Karpas-422 (cell line): ENCODE measurements around the gene CDH2. TPM values are rescaled to one million over a fixed set of nuclear protein-coding genes. Genes with fewer than 3 reads are reported as not detected.

Experiments
- DNase-seq: peaks from one replicate; pipeline ENCODE4 v3.0.0-alpha.2; 2015
- H2AFZ ChIP-seq: fragments of 200-600 bp; sonication (generic); 2 replicates; pipeline ENCODE4 v1.6.1; 2014; ENCODE audit warnings: antibody characterized with exemption, low read length, mixed read lengths
- H3K27ac ChIP-seq: fragments of 200-600 bp; sonication (generic); 2 replicates; pipeline ENCODE4 v1.5.1; 2014; ENCODE audit warnings: mild to moderate bottlenecking, low read length, moderate library complexity
- H3K27me3 ChIP-seq: fragments of 200-600 bp; sonication (generic); 2 replicates; pipeline ENCODE4 v1.6.1; 2014; ENCODE audit warnings: low read length, mixed read lengths
- H3K36me3 ChIP-seq: fragments of 200-600 bp; sonication (generic); 2 replicates; pipeline ENCODE4 v1.6.1; 2014; ENCODE audit warnings: low read length, mixed read lengths; ENCODE audit not compliant: insufficient read depth
- H3K4me1 ChIP-seq: fragments of 200-600 bp; sonication (generic); 2 replicates; pipeline ENCODE4 v1.6.1; 2014; ENCODE audit warnings: mild to moderate bottlenecking, low read length, mixed read lengths
- H3K4me2 ChIP-seq: fragments of 200-600 bp; sonication (generic); 2 replicates; pipeline ENCODE4 v1.6.1; 2014; ENCODE audit warnings: low read length, low read depth, mild to moderate bottlenecking; ENCODE audit not compliant: poor library complexity, severe bottlenecking
- H3K4me3 ChIP-seq: fragments of 200-600 bp; sonication (generic); 2 replicates; pipeline ENCODE4 v1.5.1; 2014; ENCODE audit warnings: mild to moderate bottlenecking, antibody characterized with exemption, low read length, mixed read lengths
- H3K79me2 ChIP-seq: fragments of 200-600 bp; sonication (generic); 2 replicates; pipeline ENCODE4 v1.6.1; 2014; ENCODE audit warnings: mild to moderate bottlenecking, low read length, mixed read lengths
- H3K9ac ChIP-seq: fragments of 200-600 bp; sonication (generic); 2 replicates; pipeline ENCODE4 v1.6.0; 2014; ENCODE audit warnings: low read length
- H3K9me2 ChIP-seq: fragments of 200-600 bp; sonication (generic), shearing (Covaris generic); replicated peaks from 2 replicates; pipeline ENCODE4 v1.6.0; 2014; ENCODE audit warnings: mild to moderate bottlenecking, low read length, moderate library complexity; ENCODE audit not compliant: insufficient read depth
- H3K9me3 ChIP-seq: fragments of 300-700, 200-600 bp; sonication (generic); 2 replicates; pipeline ENCODE4 v1.6.1; 2014; ENCODE audit warnings: low read length, mixed read lengths
- H4K20me1 ChIP-seq: fragments of 200-600 bp; sonication (generic); 2 replicates; pipeline ENCODE4 v1.6.1; 2014; ENCODE audit warnings: mild to moderate bottlenecking, antibody characterized with exemption, low read length, low read depth; ENCODE audit not compliant: insufficient read depth
- total RNA-seq: library from RNA; depleted of rRNA; stranded (reverse); fragments of >200 nt; shearing (Covaris generic); gene quantifications from 2 replicates; pipeline ENCODE4 v1.2.3, GENCODE V29; 2014; ENCODE audit warnings: low replicate concordance

Gene CDH2
- total RNA-seq, 1 experiment from 2014 or later: not detected

DNA sequence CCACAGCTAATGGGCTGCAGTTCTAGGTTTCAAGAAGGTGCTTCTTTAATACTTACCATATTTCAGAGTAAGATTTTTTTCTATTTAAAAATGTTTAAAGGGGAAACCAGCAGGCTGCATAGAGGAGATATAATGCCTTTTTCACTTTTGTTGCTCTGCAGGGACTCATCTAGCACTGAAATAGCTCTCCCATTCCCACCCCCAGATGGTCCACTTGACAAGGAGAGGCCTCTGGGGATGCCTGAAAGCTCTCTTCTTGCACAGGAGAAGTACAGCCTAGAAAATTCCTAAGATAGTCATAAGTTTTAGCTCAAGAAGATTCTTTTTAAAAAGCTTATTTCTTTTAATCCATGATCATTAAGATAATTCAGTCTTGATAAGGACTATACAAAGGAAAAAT lies 126.4 kb downstream of the CDH2 start:
- H3K79me2 ChIP-seq: no peaks in the 10 kb centered on the region
- H3K9ac ChIP-seq: no peak overlapping the region
- H3K9me2 ChIP-seq: no peaks in the 10 kb centered on the region
- no peak overlapping the region for H3K4me3 ChIP-seq
- no peaks in the 10 kb centered on the region for H3K36me3 ChIP-seq
- H3K27me3 ChIP-seq: no peaks in the 10 kb centered on the region
- no peak overlapping the region for H3K27ac ChIP-seq
- H3K9me3 ChIP-seq: peaks cover 3% of the 10 kb centered on the region; the same call in 1 of the 2 replicates
- H3K4me2 ChIP-seq: no peak overlapping the region
- H4K20me1 ChIP-seq: no peaks in the 10 kb centered on the region
- H2AFZ ChIP-seq: no peak overlapping the region
- H3K4me1 ChIP-seq: no peaks in the 10 kb centered on the region
- DNase-seq: no peak

GRCh38 chr18:28048612-28049011 lies 128.3 kb downstream of the CDH2 start:
- DNase-seq: no peak
- Histone ChIP-seq H3K27me3 (no peaks in the 10 kb centered on the region), H3K4me1 (no peaks in the 10 kb centered on the region), H3K79me2 (no peaks in the 10 kb centered on the region), H3K27ac (no peak overlapping the region), H2AFZ (no peak overlapping the region), H3K36me3 (no peaks in the 10 kb centered on the region), H4K20me1 (no peaks in the 10 kb centered on the region), H3K4me2 (no peak overlapping the region), H3K4me3 (no peak overlapping the region), H3K9me2 (no peaks in the 10 kb centered on the region), H3K9ac (no peak overlapping the region), H3K9me3 (peaks cover 3% of the 10 kb centered on the region; the same call in 1 of the 2 replicates)

- DNase-seq: no peak
- H3K4me1 ChIP-seq: no peaks in the 10 kb centered on the region
- H3K79me2 ChIP-seq: no peaks in the 10 kb centered on the region
- H3K4me3 ChIP-seq: no peak overlapping the region
- no peaks in the 10 kb centered on the region for H3K9me2 ChIP-seq
- H3K27ac ChIP-seq: no peak overlapping the region
- no peaks in the 10 kb centered on the region for H3K27me3 ChIP-seq
- no peaks in the 10 kb centered on the region for H3K36me3 ChIP-seq
- no peak overlapping the region for H3K4me2 ChIP-seq
- no peak overlapping the region for H2AFZ ChIP-seq
- H3K9ac ChIP-seq: no peak overlapping the region
- H3K9me3 ChIP-seq: 0 out of 2 replicates have a peak, but pooled peaks cover 2% of the 10 kb centered on the region
- H4K20me1 ChIP-seq: no peaks in the 10 kb centered on the region
Measured at GRCh38 chr18:28045880-28046279, 131.1 kb downstream of the CDH2 start.

DNA sequence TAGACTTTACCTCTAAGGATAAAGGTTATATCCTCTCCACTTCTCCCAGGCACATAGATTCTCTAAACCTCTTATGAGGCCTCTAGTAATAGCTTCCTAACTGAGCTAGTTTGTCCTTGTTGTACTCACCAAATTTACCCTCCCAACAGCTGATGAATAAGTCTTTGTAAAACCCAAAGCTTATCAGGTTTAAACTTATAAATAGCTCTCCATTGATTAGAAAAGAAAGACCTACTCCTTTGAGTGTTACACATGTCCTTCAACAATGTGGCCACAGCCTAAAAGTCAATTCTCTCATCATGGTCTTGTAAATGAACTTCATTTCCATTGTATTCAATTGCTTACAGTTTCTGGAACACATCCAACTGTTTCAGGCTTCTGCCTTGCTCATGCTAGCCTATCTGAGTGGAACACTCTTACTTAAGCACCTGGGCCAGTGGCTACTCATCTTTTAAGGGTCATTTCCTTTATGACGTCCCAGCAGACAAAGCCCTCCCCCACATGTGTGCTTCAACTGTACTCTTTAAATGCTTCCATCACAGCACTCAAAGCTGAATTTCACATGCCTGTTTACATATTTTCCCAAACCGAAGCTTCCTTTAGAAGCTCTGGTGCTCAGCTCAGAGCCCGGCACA lies 131.6 kb downstream of the CDH2 start:
- DNase-seq: no peak
- H3K4me3 ChIP-seq: no peak overlapping the region

DNA sequence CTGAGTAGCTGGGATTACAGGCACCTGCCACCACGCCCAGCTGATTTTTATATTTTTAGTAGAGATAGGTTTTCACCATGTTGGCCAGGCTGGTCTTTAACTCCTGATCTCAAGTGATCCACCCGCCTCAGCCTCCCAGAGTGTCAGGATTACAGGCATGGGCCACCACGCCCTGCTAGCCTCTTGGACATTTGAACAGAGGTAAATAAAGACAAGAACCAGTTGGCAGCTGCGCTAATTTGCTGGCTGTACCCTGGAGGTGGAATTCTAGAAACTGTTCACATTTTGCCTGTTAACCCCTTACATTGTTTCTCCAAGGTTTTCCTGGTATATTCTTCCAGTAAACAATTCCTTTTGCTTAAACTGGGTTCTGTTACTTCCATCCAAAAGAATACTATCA lies 132.9 kb downstream of the CDH2 start:
- Histone ChIP-seq H3K9ac (no peak overlapping the region), H3K79me2 (no peaks in the 10 kb centered on the region), H3K36me3 (no peaks in the 10 kb centered on the region), H2AFZ (no peak overlapping the region), H3K27me3 (no peaks in the 10 kb centered on the region), H3K27ac (no peak overlapping the region), H3K4me3 (no peak overlapping the region), H3K4me2 (no peak overlapping the region), H3K9me2 (no peaks in the 10 kb centered on the region), H3K9me3 (peaks cover 10% of the 10 kb centered on the region), H4K20me1 (no peaks in the 10 kb centered on the region), H3K4me1 (no peaks in the 10 kb centered on the region)
- DNase-seq: no peak

More for the DNA sequence above, 131.6 kb downstream of the CDH2 start:
- Histone ChIP-seq H3K4me1 (no peaks in the 10 kb centered on the region), H3K4me2 (no peak overlapping the region), H3K27me3 (no peaks in the 10 kb centered on the region), H3K9ac (no peak overlapping the region), H4K20me1 (no peaks in the 10 kb centered on the region), H3K36me3 (no peaks in the 10 kb centered on the region), H2AFZ (no peak overlapping the region), H3K9me3 (peaks cover 2% of the 10 kb centered on the region; the same call in 1 of the 2 replicates), H3K9me2 (no peaks in the 10 kb centered on the region), H3K27ac (no peak overlapping the region), H3K79me2 (no peaks in the 10 kb centered on the region)

- H3K9ac ChIP-seq: no peak overlapping the region
- H4K20me1 ChIP-seq: no peaks in the 10 kb centered on the region
- H3K4me3 ChIP-seq: no peak overlapping the region
- no peaks in the 10 kb centered on the region for H3K79me2 ChIP-seq
- H3K9me3 ChIP-seq: peaks cover 10% of the 10 kb centered on the region
- no peak overlapping the region for H3K4me2 ChIP-seq
- DNase-seq: no peak
- no peak overlapping the region for H2AFZ ChIP-seq
- H3K27ac ChIP-seq: no peak overlapping the region
- H3K9me2 ChIP-seq: no peaks in the 10 kb centered on the region
- no peaks in the 10 kb centered on the region for H3K4me1 ChIP-seq
- no peaks in the 10 kb centered on the region for H3K36me3 ChIP-seq
- no peaks in the 10 kb centered on the region for H3K27me3 ChIP-seq
Measured at GRCh38 chr18:28043631-28044030, 133.3 kb downstream of the CDH2 start.

DNA sequence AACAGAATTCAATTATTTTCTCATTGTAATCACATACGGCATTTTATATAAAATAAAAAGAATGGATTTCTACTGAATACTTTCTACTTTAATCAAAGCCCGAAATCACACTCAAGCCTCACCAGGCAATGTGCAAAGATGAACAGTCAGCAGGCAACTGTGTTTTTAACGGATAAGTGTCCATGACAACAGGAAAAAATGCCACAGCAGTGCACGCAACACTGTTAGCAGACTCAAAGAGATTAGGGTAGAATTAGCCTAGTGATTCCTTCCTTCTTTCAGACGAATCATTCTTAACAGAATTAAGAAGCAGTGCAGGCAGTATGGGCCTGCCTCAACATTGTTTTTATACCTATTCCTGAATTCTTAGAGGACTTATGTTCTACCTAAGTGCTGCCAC lies 135.6 kb downstream of the CDH2 start:
- Histone ChIP-seq H3K27ac (no peak overlapping the region), H3K9ac (no peak overlapping the region), H3K4me2 (no peak overlapping the region), H2AFZ (no peak overlapping the region), H3K79me2 (no peaks in the 10 kb centered on the region), H3K36me3 (no peaks in the 10 kb centered on the region), H3K9me2 (no peaks in the 10 kb centered on the region), H3K4me3 (no peak overlapping the region), H4K20me1 (no peaks in the 10 kb centered on the region), H3K9me3 (peaks cover 14% of the 10 kb centered on the region), H3K4me1 (no peaks in the 10 kb centered on the region), H3K27me3 (no peaks in the 10 kb centered on the region)
- no peak for DNase-seq

DNA sequence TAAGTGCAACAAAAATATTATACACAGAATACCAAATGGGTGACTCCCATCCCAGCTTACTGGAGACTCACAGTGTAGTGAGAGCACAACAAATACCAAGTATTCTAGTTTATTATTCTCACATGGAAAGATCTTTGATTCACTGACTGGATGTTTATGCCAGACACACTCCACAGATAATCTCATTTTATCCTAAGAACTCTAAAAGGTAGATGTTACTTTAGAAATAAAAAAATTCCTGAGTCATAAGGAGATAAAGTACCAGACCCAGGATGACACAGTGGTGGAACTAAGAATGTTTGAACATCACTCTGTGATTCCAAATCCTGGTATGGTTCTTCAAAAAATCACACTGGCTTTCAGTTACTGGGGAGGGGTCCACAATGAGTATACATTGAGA lies 136.2 kb downstream of the CDH2 start:
- no peaks in the 10 kb centered on the region for H4K20me1 ChIP-seq
- no peak overlapping the region for H3K4me3 ChIP-seq
- H3K27me3 ChIP-seq: no peaks in the 10 kb centered on the region

More for the DNA sequence above, 136.2 kb downstream of the CDH2 start:
- H3K9me2 ChIP-seq: no peaks in the 10 kb centered on the region
- H3K36me3 ChIP-seq: no peaks in the 10 kb centered on the region
- no peaks in the 10 kb centered on the region for H3K79me2 ChIP-seq
- H3K9me3 ChIP-seq: peaks cover 14% of the 10 kb centered on the region
- no peak for DNase-seq
- H3K4me2 ChIP-seq: no peak overlapping the region
- H3K27ac ChIP-seq: no peak overlapping the region
- H3K9ac ChIP-seq: no peak overlapping the region
- no peaks in the 10 kb centered on the region for H3K4me1 ChIP-seq
- H2AFZ ChIP-seq: no peak overlapping the region
